ACC112 (cell line): ENCODE data around the gene MON2.

ENCODE experiments used
- H2AFZ ChIP-seq: fragments of 200-600 bp; sonication (generic); one replicate; pipeline ENCODE4 v1.6.0; 2017; ENCODE audit warnings: antibody characterized with exemption, low read length; ENCODE audit not compliant: unreplicated experiment
- H3K27ac ChIP-seq: fragments of 200-600 bp; sonication (generic); 2 replicates; pipeline ENCODE4 v1.5.1; 2014; ENCODE audit warnings: low read depth, mild to moderate bottlenecking, antibody characterized with exemption, low read length, moderate library complexity
- H3K27me3 ChIP-seq: fragments of 200-600 bp; sonication (generic); 2 replicates; pipeline ENCODE4 v1.6.1; 2014; ENCODE audit warnings: mild to moderate bottlenecking, antibody characterized with exemption, low read length, moderate library complexity, mixed read lengths; ENCODE audit not compliant: insufficient read depth
- H3K36me3 ChIP-seq: fragments of 200-600 bp; sonication (generic); 2 replicates; pipeline ENCODE4 v1.6.1; 2016; ENCODE audit warnings: mild to moderate bottlenecking, antibody characterized with exemption, low read length, moderate library complexity, mixed read lengths; ENCODE audit not compliant: insufficient read depth
- H3K4me1 ChIP-seq: fragments of 200-600 bp; sonication (generic); one replicate; pipeline ENCODE4 v1.6.1; 2016; ENCODE audit warnings: low read length, mixed read lengths; ENCODE audit not compliant: insufficient read depth, unreplicated experiment, control insufficient read depth
- H3K4me3 ChIP-seq: fragments of 200-600 bp; sonication (generic); 2 replicates; pipeline ENCODE4 v1.5.1; 2014; ENCODE audit warnings: mild to moderate bottlenecking, low read depth, low read length
- H3K79me2 ChIP-seq: fragments of 200-600 bp; sonication (generic); one replicate; pipeline ENCODE4 v1.6.0; 2016; ENCODE audit warnings: low read length; ENCODE audit not compliant: control insufficient read depth, unreplicated experiment, insufficient read depth

The MON2 gene

DNA sequence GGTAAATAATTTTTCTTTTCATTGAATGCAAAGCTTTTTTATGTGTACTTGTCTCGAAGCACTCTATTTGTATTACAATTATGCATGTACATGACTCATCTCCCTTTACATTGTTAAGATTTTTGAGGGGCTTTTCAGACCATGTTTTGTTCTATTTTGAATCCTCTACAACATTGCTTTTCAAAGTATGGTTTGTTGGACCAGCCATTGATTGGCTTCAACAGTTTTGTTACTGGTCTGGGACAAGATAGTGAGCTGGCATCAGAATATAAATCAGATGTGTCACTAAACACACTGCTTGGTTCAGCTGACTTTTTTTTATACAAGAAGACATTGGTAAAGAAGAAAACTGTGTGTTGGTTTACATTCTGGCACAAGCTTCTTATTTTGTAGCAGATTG, 122.3 kb downstream of the MON2 start:
- Histone ChIP-seq H3K27ac (peak overlapping the region; percentile 26), H2AFZ (no peak overlapping the region), H3K4me1 (peaks cover 11% of the 10 kb centered on the region), H3K79me2 (no peaks in the 10 kb centered on the region), H3K27me3 (no peaks in the 10 kb centered on the region), H3K4me3 (no peak overlapping the region), H3K36me3 (peaks cover 14% of the 10 kb centered on the region)

DNA sequence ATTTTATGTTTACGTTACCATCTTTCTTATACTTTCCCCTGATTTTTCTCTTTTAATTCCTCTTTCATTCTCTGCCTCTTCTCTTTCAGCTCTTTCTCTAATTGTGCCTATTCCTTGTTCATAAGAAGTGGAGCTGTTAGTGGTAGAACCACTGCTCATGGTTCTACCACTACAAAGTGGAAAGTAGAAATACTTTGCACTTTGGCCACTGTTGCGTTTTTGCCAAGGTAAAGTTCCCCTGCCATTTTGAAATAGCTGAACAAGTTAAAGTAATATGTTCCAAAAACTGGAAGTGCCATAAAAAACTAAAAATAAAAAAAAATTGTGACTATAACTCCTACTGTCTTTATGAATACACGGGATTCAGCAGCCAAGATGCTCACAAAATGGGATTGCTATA, 130.6 kb downstream of the MON2 start:
- H3K4me1 ChIP-seq = peaks cover 19% of the 10 kb centered on the region
- H3K27me3 ChIP-seq = no peaks in the 10 kb centered on the region
- H3K79me2 ChIP-seq = peaks cover 13% of the 10 kb centered on the region
- H2AFZ ChIP-seq = no peak overlapping the region
- H3K36me3 ChIP-seq = peaks cover 6% of the 10 kb centered on the region; the same call in 1 of the 2 replicates
- H3K4me3 ChIP-seq = no peak overlapping the region
- H3K27ac ChIP-seq = no peak overlapping the region

DNA sequence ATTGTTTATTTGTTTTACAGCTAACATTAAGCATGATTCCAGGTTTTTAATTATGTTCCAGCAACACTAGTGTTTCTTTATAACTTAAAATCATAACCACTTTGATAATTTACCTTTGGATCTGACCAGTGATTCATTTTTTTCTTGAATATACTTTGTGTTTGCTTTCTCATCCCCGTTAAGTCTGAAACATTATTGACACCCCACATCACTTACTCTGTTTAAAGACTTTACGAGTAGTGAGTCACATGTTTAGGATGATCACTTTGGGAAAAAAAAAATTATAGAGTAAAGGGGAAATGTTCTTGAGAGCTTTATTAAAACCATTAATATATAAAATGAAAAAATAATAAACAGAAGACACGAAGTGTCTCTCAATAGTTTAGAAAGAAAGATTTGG, 132.2 kb downstream of the MON2 start:
- H3K79me2 ChIP-seq = peaks cover 27% of the 10 kb centered on the region
- no peak overlapping the region for H2AFZ ChIP-seq
- peaks cover 19% of the 10 kb centered on the region for H3K4me1 ChIP-seq
- H3K27ac ChIP-seq = no peak overlapping the region
- H3K27me3 ChIP-seq = no peaks in the 10 kb centered on the region
- H3K4me3 ChIP-seq = no peak overlapping the region
- no peaks in the 10 kb centered on the region for H3K36me3 ChIP-seq

DNA sequence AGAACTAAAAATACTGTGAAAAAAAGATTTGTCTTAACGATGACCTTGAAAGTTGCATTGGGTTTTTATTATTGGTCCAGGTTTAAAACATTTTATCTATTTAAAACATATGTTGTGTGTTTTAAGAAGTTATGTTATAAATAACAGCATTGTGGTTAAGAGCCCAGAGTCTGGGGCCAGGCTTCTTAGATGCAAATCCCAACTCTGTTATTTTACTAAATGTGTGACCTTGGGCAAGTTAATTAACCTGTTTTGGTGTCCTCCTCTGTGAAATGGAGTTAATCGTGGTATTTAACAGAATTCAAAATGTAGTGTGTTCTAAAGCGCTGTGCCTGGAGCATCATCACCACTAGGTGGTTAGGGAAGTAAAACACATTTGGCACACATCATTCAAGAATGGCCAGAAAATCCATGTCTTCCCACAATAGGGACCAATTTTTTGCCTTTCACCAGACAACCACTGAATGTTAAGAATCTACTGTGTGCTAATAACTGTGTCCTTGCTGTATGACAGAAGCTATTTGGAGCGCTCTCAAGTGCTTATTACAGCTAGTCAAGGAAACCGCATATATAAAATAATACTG, 133.3 kb downstream of the MON2 start:
- H3K79me2 ChIP-seq = peaks cover 38% of the 10 kb centered on the region
- H3K27me3 ChIP-seq = no peaks in the 10 kb centered on the region
- no peak overlapping the region for H3K4me3 ChIP-seq
- H3K4me1 ChIP-seq = peaks cover 19% of the 10 kb centered on the region
- no peak overlapping the region for H3K27ac ChIP-seq
- 0 out of 2 replicates have a peak, but pooled peaks cover 3% of the 10 kb centered on the region for H3K36me3 ChIP-seq
- H2AFZ ChIP-seq = no peak overlapping the region

DNA sequence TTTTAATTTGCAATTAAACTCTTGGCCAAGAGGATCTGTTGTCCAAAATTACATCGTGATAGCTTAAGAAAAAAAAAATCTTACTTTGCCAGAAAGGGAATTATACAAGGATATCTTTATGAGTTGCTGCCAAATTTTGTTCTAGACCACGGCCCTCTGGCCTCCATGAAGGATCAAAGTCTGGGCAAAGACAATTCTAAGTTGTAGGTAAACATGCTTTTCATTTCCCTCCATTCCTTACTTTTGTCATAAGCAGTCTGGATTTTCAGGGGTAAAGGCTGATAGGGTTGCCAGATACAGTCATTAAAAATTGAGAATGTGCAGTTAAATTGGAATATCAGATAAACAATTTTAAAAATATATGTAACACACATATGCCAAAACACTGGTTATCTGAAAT, 135.1 kb downstream of the MON2 start:
- peak overlapping the region; percentile 97 for H3K27ac ChIP-seq
- H3K36me3 ChIP-seq = peaks cover 13% of the 10 kb centered on the region; the same call in 1 of the 2 replicates
- H2AFZ ChIP-seq = peak overlapping the region; percentile 15
- peaks cover 56% of the 10 kb centered on the region for H3K79me2 ChIP-seq
- no peaks in the 10 kb centered on the region for H3K27me3 ChIP-seq
- peak overlapping the region; percentile 87 for H3K4me3 ChIP-seq
- H3K4me1 ChIP-seq = peaks cover 33% of the 10 kb centered on the region

DNA sequence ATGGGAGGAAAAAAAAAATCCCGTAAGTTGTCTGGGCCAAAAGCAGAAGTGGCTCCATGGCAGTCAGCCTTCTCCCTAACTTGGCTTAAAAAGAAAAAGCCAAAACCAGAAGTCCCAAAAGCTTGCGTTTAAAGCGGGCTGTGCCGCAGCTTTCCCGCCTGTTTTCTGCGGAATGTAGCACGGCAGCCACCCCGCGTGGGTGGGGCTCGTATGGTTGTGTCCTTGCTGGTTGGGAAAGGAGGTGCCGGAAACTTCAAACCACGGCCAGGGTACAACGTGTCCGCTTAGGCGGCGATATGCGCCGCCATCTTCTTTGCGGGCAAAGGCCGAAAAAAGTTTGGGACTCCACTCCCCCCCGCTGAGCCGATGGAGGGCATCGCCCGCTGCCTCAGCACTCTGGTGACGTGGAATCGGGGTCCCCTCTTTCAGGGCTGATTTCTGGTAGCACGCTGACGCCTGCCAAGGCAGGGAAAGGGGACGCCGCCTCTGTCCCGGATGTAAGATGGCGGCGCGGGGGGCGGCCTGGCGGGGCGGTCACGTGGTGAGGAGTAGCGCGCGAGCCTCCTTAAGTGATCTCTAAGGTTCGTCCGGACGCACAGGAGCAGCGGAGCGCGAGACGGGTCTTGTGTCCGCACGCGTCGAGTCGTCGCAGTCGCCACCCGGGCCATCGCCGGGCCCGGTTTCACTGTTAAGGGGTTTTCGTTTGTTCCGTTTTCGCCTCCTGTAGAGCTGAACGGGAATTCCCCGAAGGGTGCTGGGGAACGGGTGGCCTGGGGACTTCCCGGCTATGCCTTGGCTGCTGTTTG, 135.8 kb downstream of the MON2 start:
- Histone ChIP-seq H3K79me2 (peaks cover 63% of the 10 kb centered on the region), H3K27ac (peak overlapping the region; percentile 97), H3K4me1 (peaks cover 38% of the 10 kb centered on the region), H3K4me3 (peak overlapping the region; percentile 87), H3K36me3 (peaks cover 13% of the 10 kb centered on the region; the same call in 1 of the 2 replicates), H2AFZ (peak overlapping the region; percentile 61), H3K27me3 (no peaks in the 10 kb centered on the region)

DNA sequence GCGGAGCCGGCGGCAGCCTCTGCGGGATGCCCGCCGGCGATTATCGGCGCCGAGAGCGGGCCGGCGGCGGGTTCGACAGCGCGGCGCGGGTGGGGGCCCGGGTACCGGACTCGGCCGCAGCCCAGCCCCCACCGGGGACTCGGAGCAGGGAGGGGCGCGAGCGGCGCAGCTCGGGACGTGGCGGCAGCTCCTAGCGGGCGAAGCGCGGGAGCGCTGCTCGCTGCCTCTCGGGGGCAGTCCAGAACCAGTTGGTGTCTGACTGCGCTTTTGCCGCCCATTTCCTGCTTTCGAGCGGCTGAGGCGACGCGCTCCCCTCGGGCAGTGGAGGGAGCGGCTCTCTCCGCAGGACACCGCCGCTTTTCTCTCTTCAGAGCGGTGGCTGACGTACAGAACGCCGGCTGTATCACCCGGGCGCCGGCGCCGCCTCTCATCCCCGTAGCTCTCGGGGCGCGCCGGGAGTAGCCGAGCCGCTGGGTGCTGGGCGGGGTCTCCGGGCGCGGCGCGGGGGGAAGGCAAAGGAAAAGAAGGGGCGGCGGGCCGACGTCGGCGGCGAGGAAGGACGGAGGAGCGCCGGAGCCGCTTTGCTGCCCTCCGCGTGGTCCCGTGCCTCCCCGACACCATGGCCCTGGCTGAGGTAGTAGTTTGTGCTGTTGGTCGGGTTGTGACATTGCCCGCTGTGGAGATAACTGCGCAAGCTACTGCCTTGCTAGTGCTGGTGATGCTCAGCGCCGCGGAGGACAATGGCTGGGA, 136.6 kb downstream of the MON2 start:
- no peaks in the 10 kb centered on the region for H3K27me3 ChIP-seq
- peaks cover 13% of the 10 kb centered on the region; the same call in 1 of the 2 replicates for H3K36me3 ChIP-seq
- H3K4me3 ChIP-seq = peak overlapping the region; percentile 87
- peak overlapping the region; percentile 97 for H3K27ac ChIP-seq
- H3K79me2 ChIP-seq = peaks cover 70% of the 10 kb centered on the region
- peak overlapping the region; percentile 61 for H2AFZ ChIP-seq
- H3K4me1 ChIP-seq = peaks cover 41% of the 10 kb centered on the region

DNA sequence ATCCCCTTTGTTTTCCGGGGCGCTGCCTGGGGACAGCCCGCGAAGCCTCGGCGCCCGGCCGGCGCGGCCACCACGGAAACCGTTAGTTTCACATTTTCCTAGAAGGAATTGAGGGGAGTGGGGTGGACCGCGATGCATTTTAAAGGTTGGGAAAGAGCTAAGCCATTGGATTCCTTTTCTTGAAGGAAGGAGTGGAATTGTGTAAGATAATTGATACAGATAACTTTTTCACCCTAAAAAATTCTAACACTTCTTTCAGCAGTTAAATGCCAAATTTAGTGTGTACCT, 137.1 kb downstream of the MON2 start:
- Histone ChIP-seq H2AFZ (no peak overlapping the region), H3K27ac (peak overlapping the region; percentile 97), H3K36me3 (peaks cover 13% of the 10 kb centered on the region; the same call in 1 of the 2 replicates), H3K79me2 (peaks cover 72% of the 10 kb centered on the region), H3K4me3 (peak overlapping the region; percentile 87), H3K27me3 (no peaks in the 10 kb centered on the region), H3K4me1 (peaks cover 43% of the 10 kb centered on the region)

DNA sequence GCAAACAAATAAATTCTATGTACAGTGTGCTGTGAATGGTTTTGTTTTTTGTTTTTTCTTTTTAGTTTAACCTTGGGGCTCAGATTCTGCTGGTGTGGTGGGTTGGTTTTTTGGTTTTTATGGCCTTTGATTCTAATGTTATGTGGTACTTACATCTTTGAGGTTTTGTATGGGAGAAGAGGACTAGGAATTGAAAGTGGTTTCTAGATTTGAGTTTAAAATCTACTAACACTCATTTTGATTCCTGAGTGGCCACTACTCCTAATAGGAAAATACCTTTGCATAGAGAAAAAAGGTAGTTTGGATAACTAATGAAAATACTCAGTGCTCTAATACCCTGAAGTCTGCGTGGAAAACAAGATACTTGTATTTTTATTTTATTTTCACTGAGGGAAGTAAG, 137.7 kb downstream of the MON2 start:
- peak overlapping the region; percentile 97 for H3K27ac ChIP-seq
- peaks cover 77% of the 10 kb centered on the region for H3K79me2 ChIP-seq

DNA sequence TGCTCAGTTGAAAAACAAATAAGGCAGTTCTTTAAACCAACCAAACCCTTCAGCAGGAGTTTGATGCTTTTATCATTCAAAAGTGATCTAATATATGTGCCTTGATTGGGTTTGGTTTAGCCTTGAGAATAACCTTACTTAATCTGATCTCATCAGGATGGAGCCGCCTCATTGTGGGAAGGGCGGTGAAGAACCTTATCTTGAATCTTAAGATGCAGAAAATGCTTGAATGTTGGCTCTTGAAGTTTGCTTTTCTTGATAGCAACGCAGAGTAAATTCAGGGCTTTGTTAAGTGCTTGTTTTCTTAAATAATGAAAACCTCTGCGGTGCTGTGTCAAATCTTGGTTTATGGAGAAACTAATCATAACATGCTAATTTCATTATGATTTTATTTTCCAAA, 138.2 kb downstream of the MON2 start:
- H3K36me3 ChIP-seq = peaks cover 13% of the 10 kb centered on the region; the same call in 1 of the 2 replicates
- peak overlapping the region; percentile 87 for H3K4me3 ChIP-seq
- H2AFZ ChIP-seq = no peak overlapping the region
- peak overlapping the region; percentile 97 for H3K27ac ChIP-seq
- H3K79me2 ChIP-seq = peaks cover 79% of the 10 kb centered on the region
- peaks cover 47% of the 10 kb centered on the region for H3K4me1 ChIP-seq
- no peaks in the 10 kb centered on the region for H3K27me3 ChIP-seq

More for the DNA sequence above, 137.7 kb downstream of the MON2 start:
- no peak overlapping the region for H2AFZ ChIP-seq
- H3K27me3 ChIP-seq = no peaks in the 10 kb centered on the region
- H3K36me3 ChIP-seq = peaks cover 13% of the 10 kb centered on the region; the same call in 1 of the 2 replicates
- H3K4me1 ChIP-seq = peaks cover 48% of the 10 kb centered on the region
- H3K4me3 ChIP-seq = peak overlapping the region; percentile 87
